SK-N-SH treated with all-trans-retinoic acid at 6 μM for 48 hours (cell line): ENCODE results near the gene RAD51B.

ENCODE experiments used
- CSDC2 ChIP-seq: fragments of 250-450 bp; sonication (Bioruptor Pico); IDR thresholded peaks from 2 replicates; pipeline ENCODE4 v1.5.0; 2020; ENCODE audit warnings: mild to moderate bottlenecking, moderate library complexity
- ESRRG ChIP-seq: fragments of 250-450 bp; sonication (Bioruptor Pico); IDR thresholded peaks from 2 replicates; pipeline ENCODE4 v1.6.1; 2021; ENCODE audit warnings: mild to moderate bottlenecking
- POU6F1 ChIP-seq: fragments of 250-450 bp; sonication (Bioruptor Pico); IDR thresholded peaks from 2 replicates; pipeline ENCODE4 v1.8.0; 2021; ENCODE audit warnings: low read depth, mild to moderate bottlenecking, moderate library complexity, borderline replicate concordance
- TCF4 ChIP-seq: fragments of 250-450 bp; sonication (Bioruptor Pico); IDR thresholded peaks from 2 replicates; pipeline ENCODE4 v1.8.0; 2021; ENCODE audit warnings: mild to moderate bottlenecking, moderate library complexity, borderline replicate concordance
- ZFP3 ChIP-seq: fragments of 250-450 bp; sonication (Bioruptor Pico); IDR thresholded peaks from 2 replicates; pipeline ENCODE4 v1.5.0; 2020; ENCODE audit warnings: mild to moderate bottlenecking, moderate library complexity
- ZNF70 ChIP-seq: fragments of 450-650 bp; formaldehyde crosslinking; IDR thresholded peaks from 2 replicates; pipeline ENCODE4 v1.5.0; 2020; ENCODE audit warnings: mild to moderate bottlenecking, moderate library complexity
- ZNF8 ChIP-seq: fragments of 450-650 bp; formaldehyde crosslinking; IDR thresholded peaks from 2 replicates; pipeline ENCODE4 v1.5.0; 2020; ENCODE audit warnings: mild to moderate bottlenecking, moderate library complexity

GRCh38 chr14:68390741-68391140, 571.2 kb downstream of the RAD51B start:
- TF ChIP-seq ZFP3 (CRISPR knock-in tag) = no peak
- no peak for TF ChIP-seq ESRRG (CRISPR knock-in tag)
- TF ChIP-seq ZNF8 (CRISPR knock-in tag) = no peak
- no peak for TF ChIP-seq CSDC2 (CRISPR knock-in tag)
- no peak for TF ChIP-seq POU6F1 (CRISPR knock-in tag)
- TF ChIP-seq TCF4 (CRISPR knock-in tag) = no peak
- no peak for TF ChIP-seq ZNF70
